Progenitor cell of endocrine pancreas (in vitro differentiated cells): ENCODE data around the gene BACE2. TPM values are rescaled to one million over a fixed set of nuclear protein-coding genes. Genes with fewer than 3 reads are reported as not detected.

Experiments used
- DNase-seq: peaks from one replicate; pipeline ENCODE4 v3.0.0; 2021; ENCODE audit warnings: low spot score; ENCODE audit not compliant: unreplicated experiment
- H3K27ac Mint-ChIP-seq: 2 replicates; pipeline ENCODE4 v1.8.0; 2021; ENCODE audit warnings: mild to moderate bottlenecking, moderate library complexity, mixed read lengths
- H3K27me3 Mint-ChIP-seq: 2 replicates; pipeline ENCODE4 v1.8.0; 2021; ENCODE audit warnings: mixed read lengths
- H3K36me3 Mint-ChIP-seq: 2 replicates; pipeline ENCODE4 v1.8.0; 2022; ENCODE audit warnings: mixed read lengths; ENCODE audit not compliant: insufficient read depth
- H3K4me1 Mint-ChIP-seq: 2 replicates; pipeline ENCODE4 v1.8.0; 2021; ENCODE audit warnings: low read depth, mixed read lengths
- H3K4me3 Mint-ChIP-seq: 2 replicates; pipeline ENCODE4 v1.8.0; 2021; ENCODE audit warnings: low read depth, mild to moderate bottlenecking, moderate library complexity, mixed read lengths
- H3K9me3 Mint-ChIP-seq: 2 replicates; pipeline ENCODE4 v1.8.0; 2021; ENCODE audit warnings: low read depth, mixed read lengths
- total RNA-seq: library from RNA; stranded (reverse); gene quantifications from 2 replicates; pipeline ENCODE4 v1.2.1, GENCODE V29; 2021
- TF ChIP-seq, protein P1 (sequence below): fragments of 200-600 bp; sonication (generic); IDR thresholded peaks from one replicate; pipeline ENCODE4 v1.5.0; 2021; ENCODE audit warnings: antibody characterized with exemption, mild to moderate bottlenecking; ENCODE audit not compliant: unreplicated experiment

Gene BACE2
- total RNA-seq, 1 donor from 2014 or later, result 13.4 TPM

DNA sequence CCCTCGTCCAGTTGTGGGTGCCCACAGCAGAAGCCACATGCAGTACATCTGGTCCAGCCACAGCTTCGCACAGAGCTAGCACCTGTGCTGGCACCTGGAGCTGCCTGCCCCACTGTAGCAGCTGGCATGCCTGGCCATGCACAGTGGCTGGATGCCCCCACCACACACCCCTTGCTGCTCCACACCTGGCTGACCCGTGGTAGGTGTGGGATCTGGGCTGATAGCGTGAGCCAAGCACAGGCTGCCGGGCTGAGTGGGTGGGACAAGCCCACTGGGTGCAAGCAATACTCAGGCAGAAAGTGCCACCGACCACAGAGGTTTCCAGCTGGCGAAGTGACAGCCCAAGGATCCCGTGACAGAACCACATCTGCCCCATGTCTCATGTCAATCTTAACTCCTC, 30.6 kb upstream of the BACE2 start:
- H3K27me3 Mint-ChIP-seq, result peaks cover 31% of the 10 kb centered on the region
- no peaks in the 10 kb centered on the region for H3K9me3 Mint-ChIP-seq
- TF ChIP-seq, protein P1, sequence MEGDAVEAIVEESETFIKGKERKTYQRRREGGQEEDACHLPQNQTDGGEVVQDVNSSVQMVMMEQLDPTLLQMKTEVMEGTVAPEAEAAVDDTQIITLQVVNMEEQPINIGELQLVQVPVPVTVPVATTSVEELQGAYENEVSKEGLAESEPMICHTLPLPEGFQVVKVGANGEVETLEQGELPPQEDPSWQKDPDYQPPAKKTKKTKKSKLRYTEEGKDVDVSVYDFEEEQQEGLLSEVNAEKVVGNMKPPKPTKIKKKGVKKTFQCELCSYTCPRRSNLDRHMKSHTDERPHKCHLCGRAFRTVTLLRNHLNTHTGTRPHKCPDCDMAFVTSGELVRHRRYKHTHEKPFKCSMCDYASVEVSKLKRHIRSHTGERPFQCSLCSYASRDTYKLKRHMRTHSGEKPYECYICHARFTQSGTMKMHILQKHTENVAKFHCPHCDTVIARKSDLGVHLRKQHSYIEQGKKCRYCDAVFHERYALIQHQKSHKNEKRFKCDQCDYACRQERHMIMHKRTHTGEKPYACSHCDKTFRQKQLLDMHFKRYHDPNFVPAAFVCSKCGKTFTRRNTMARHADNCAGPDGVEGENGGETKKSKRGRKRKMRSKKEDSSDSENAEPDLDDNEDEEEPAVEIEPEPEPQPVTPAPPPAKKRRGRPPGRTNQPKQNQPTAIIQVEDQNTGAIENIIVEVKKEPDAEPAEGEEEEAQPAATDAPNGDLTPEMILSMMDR, result no peak
- H3K4me1 Mint-ChIP-seq, result no peaks in the 10 kb centered on the region
- H3K36me3 Mint-ChIP-seq, result no peaks in the 10 kb centered on the region
- no peak overlapping the region for H3K4me3 Mint-ChIP-seq
- no peak for DNase-seq
- H3K27ac Mint-ChIP-seq, result no peak overlapping the region

DNA sequence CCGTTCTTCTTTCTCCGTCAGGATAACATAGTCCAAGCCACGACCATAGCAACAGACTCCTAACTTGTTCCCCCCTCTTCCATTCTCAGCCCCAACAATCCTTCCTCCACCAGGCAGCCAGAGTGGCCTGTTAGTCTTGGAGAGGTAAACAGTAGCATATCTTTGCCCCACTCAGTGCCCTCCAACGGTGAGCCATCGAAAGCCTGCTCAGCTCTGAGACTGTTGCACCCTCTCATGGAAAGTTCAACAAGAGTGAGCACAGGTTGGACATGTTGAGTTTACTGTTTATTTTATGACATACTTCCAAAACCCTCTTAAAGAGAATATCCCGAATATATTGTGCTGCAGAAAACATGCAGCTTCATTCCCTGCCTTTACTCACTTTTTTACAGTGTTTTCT, 30.1 kb upstream of the BACE2 start:
- no peak for DNase-seq
- Mint-ChIP-seq H3K27ac (no peak overlapping the region), H3K4me3 (no peak overlapping the region), H3K9me3 (no peaks in the 10 kb centered on the region), H3K36me3 (no peaks in the 10 kb centered on the region), H3K4me1 (no peaks in the 10 kb centered on the region), H3K27me3 (peaks cover 36% of the 10 kb centered on the region)
- TF ChIP-seq, protein P1, result no peak

DNA sequence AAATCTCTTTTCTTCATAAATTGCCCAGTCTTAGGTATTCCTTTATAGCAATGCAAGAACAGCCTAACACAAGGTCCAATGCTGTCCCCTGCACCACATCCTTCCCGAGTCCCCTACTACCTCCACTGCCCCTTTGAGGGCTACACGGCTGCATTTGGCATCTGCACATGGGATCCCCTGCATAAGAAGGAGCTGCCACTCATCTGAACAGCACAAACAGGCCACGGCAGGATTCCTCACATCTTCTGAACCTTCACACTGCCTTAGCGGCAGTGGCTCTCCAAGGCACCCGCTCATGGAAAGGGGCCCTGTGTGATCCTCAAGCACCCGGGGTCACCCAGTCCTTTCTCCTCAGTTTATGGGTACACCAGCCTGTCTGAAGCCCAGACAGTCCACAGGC, 29.2 kb upstream of the BACE2 start:
- peaks cover 41% of the 10 kb centered on the region for H3K27me3 Mint-ChIP-seq

DNA sequence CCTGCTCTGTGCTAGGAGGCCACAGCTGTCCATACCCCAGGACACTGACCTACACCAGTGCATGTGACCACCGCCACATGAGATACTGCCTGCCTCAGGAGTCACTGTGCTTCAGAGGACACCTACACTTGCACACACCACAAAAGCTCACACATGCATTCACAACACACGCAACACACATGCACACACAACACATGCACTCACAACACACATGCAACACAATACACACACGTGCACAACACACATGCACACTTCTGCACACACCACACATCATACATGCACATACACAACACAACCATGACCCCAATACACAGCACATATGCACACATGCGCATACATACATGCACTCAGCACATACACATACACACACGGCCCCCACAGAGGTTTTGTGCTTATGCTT, 28.7 kb upstream of the BACE2 start:
- no peak for DNase-seq
- Mint-ChIP-seq H3K4me3 (no peak overlapping the region), H3K27me3 (peaks cover 41% of the 10 kb centered on the region), H3K36me3 (no peaks in the 10 kb centered on the region), H3K4me1 (no peaks in the 10 kb centered on the region), H3K27ac (no peak overlapping the region), H3K9me3 (no peaks in the 10 kb centered on the region)
- TF ChIP-seq, protein P1, result no peak

More for the DNA sequence above, 29.2 kb upstream of the BACE2 start:
- no peak for DNase-seq
- no peak overlapping the region for H3K27ac Mint-ChIP-seq
- no peaks in the 10 kb centered on the region for H3K36me3 Mint-ChIP-seq
- H3K4me1 Mint-ChIP-seq, result no peaks in the 10 kb centered on the region
- H3K9me3 Mint-ChIP-seq, result no peaks in the 10 kb centered on the region
- TF ChIP-seq, protein P1, result no peak
- no peak overlapping the region for H3K4me3 Mint-ChIP-seq

DNA sequence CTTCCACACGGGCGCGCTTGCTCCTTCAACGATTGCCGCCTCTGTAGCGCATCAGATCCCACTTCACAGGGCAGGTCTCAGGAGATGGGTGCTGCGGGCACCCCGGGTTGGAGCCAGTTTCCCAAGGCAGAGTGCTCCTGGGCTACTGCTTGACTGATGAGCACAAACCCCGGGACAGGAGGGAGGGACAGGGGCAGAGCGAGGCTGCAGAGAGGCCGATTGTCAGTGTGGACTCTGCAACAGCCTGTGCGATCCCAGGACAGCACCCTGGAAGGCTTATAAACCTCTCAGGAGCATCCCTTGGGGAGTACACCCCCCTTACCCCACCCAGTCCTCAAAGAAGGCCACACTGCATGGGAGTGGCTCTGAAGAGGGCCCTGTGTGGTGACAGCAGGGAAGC, 28.0 kb upstream of the BACE2 start:
- Mint-ChIP-seq H3K4me3 (no peak overlapping the region), H3K36me3 (no peaks in the 10 kb centered on the region), H3K9me3 (no peaks in the 10 kb centered on the region), H3K27ac (no peak overlapping the region), H3K4me1 (no peaks in the 10 kb centered on the region), H3K27me3 (peaks cover 38% of the 10 kb centered on the region)
- TF ChIP-seq, protein P1, result no peak
- no peak for DNase-seq
